HG02943 (cell line): Measurements from ENCODE around the gene TUBA4B.
A peak's percentile ranks its signal among the peaks of the same experiment; 100 is the strongest.
"Not testable (repeated sequence)": the region's sequence is repeated elsewhere in the genome, so short reads cannot be mapped to it uniquely, and the experiment has no call there.

Experiments used
- ATAC-seq: cut with Tn5 transposase; IDR thresholded peaks from one replicate; pipeline ENCODE4 v1.9.1; 2021; ENCODE audit warnings: mild to moderate bottlenecking, low read depth, moderate library complexity; ENCODE audit not compliant: unreplicated experiment

The TUBA4B gene

GRCh38 chr2:219246559-219246958, 6.5 kb upstream of the TUBA4B start:
- ATAC-seq = no peak

- no peak for ATAC-seq
Measured at GRCh38 chr2:219247678-219248642, 5.1 kb upstream of the TUBA4B start.

- ATAC-seq = no peak
Measured at GRCh38 chr2:219248845-219249202, 4.2 kb upstream of the TUBA4B start.

- peak; percentile 39 for ATAC-seq
Measured at GRCh38 chr2:219249203-219249980, 3.7 kb upstream of the TUBA4B start.

DNA sequence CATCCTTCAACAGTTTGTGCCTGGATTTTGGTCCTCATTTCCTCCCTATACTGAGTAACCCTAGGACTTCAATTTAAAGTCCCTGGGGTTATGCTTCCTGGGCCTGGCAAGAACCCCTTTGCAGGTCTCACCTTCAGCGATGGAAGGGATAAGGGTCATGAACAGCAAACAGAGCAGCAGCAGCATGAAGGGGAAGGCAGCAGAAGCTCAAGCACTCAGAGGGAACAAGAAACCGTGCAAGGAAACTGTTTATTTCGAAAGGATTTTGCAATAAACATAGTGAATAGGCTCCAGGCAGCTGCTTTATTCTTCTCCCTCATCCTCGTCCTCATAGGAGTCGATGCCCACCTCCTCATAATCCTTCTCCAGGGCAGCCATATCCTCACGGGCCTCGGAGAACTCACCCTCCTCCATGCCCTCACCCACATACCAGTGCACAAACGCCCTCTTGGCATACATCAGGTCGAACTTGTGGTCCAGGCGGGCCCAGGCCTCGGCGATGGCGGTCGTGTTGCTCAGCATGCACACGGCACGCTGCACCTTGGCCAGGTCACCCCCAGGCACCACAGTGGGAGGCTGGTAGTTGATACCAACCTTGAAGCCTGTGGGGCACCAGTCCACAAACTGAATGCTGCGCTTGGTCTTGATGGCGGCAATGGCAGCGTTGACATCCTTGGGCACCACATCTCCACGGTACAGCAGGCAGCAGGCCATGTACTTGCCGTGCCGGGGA, 2.8 kb upstream of the TUBA4B start:
- no peak for ATAC-seq

GRCh38 chr2:219251656-219252055, 1.4 kb upstream of the TUBA4B start:
- ATAC-seq = no peak

DNA sequence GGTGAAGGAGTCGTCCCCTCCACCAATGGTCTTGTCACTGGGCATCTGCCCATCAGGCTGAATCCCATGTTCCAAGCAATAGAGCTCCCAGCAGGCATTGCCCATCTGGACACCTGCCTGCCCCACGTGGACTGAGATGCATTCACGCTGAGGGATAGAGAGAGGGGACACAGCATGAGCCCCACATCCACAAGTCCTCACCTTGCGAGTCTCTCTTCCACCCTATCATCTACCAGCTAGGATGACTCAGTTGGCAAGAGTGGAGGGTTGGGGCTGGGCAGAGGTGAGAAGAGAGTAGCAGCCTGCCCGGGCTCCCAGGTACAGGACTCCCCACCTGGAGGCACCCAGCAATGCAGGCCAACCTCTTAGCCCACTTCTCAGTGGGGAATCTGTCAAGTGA, 959 bp upstream of the TUBA4B start:
- no peak for ATAC-seq

- no peak for ATAC-seq
Measured at GRCh38 chr2:219252570-219252899, 508 bp upstream of the TUBA4B start.

- peak; percentile 42 for ATAC-seq
Measured at GRCh38 chr2:219253753-219254589, 928 bp downstream of the TUBA4B start, which contains the start of gene TUBA4A. Gene TUBA4A (minus strand): TSS chr2:219253918. CDS start chr2:219253858, 60 bp downstream.

- peak; percentile 23 for ATAC-seq
Measured at GRCh38 chr2:219254590-219255201, 1.7 kb downstream of the TUBA4B start.

- not testable (repeated sequence) for ATAC-seq
Measured at GRCh38 chr2:219258942-219259341, 5.9 kb downstream of the TUBA4B start.

- ATAC-seq = no peak
Measured at GRCh38 chr2:219261024-219261855, 8.2 kb downstream of the TUBA4B start.

- ATAC-seq = no peak
Measured at GRCh38 chr2:219266232-219266631, 13.2 kb downstream of the TUBA4B start.

DNA sequence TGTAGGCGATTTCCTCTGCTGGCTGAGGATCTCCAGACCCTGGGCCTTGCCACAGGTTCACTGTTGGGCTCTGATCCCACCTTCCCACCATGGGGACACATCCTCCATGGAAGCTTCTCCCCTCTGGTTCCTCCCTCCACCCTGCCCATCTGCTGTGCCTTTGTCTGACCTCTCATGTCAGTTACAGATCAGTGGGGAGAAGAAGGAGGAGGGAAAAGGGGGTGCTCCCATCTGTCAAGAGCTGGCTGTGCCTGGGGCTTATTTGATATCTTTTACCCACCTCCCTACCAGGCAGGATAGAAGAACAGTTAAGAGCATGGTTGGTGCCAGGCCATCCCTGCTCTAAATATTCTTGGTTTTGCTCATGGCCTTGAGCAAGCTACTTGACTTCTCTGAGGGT, 13.8 kb downstream of the TUBA4B start:
- no peak for ATAC-seq

DNA sequence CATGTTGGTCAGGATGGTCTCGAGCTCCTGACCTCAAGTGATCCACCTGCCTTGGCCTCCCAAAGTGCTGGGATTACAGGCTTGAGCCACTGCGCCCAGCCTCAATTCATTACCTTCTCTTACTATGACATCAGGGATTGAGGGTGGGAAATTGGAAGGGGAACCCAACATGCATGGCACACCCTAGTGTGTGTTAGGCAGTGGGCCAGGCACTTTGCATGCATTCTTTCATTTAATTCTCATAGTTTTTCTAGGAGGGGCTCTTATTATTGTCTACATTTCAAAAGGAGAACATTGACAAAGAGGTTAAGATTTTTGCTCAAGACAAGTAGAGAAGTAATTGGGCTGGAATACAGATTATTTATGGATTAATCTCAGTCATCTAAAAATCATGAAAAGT, 15.3 kb downstream of the TUBA4B start:
- ATAC-seq = no peak

DNA sequence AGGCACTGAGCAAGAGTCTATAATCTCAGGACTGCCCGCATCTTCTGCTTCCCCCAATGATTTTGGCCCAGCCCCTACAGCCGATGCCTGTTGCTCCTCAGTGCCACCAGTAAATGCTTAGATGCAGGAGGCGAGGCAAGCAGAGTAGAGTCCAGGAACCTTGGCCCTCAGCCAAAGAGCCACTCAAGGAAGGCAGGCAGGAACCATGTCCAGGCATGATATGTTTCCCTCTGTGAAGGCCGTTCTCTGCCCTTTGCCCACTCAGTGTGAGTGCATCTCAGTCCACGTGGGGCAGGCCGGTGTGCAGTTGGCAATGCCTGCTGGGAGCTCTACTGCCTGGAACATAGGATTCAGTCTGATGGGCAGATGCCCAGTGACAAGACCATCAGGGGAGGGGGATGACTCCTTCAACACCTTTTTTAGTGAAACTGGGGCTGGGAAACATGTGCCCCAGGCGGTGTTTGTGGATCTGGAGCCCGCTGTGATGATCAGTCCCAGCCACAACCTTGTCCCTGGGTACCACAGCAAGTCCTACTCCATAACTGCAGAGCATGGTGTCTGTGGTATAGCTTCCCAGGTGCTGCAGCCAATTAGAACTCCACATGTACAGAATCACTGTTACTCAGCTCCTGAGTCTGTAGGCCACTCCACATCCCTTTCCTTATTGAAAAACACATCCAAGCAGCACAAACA, 16.5 kb downstream of the TUBA4B start:
- ATAC-seq = no peak

GRCh38 chr2:219270055-219270372, 17.0 kb downstream of the TUBA4B start:
- ATAC-seq = no peak

GRCh38 chr2:219271021-219271420, 18.0 kb downstream of the TUBA4B start:
- ATAC-seq = no peak
